Non-pigmented ciliary epithelial cell (primary cell): ENCODE results near the gene ZEB2.
A peak's percentile ranks its signal among the peaks of the same experiment; 100 is the strongest.

Experiments
- DNase-seq: peaks from one replicate; pipeline ENCODE4 v3.0.0-alpha.2; 2010; ENCODE audit warnings: low read depth

The ZEB2 gene

GRCh38 chr2:144470334-144470733 lies 49.6 kb downstream of the ZEB2 start:
- no peak for DNase-seq

GRCh38 chr2:144469798-144470197 lies 50.1 kb downstream of the ZEB2 start:
- DNase-seq, result no peak

GRCh38 chr2:144468823-144469595 lies 50.9 kb downstream of the ZEB2 start:
- DNase-seq, result no peak

GRCh38 chr2:144467502-144468137 lies 52.3 kb downstream of the ZEB2 start:
- no peak for DNase-seq

GRCh38 chr2:144466637-144467036 lies 53.3 kb downstream of the ZEB2 start:
- DNase-seq, result no peak

GRCh38 chr2:144465749-144466148 lies 54.2 kb downstream of the ZEB2 start:
- DNase-seq, result no peak

GRCh38 chr2:144464730-144465129 lies 55.2 kb downstream of the ZEB2 start:
- DNase-seq, result no peak

GRCh38 chr2:144463266-144463665 lies 56.7 kb downstream of the ZEB2 start:
- no peak for DNase-seq

GRCh38 chr2:144462266-144462665 lies 57.7 kb downstream of the ZEB2 start:
- no peak for DNase-seq

GRCh38 chr2:144461308-144461766 lies 58.6 kb downstream of the ZEB2 start:
- peak; percentile 70 for DNase-seq

GRCh38 chr2:144460727-144461307 lies 59.1 kb downstream of the ZEB2 start:
- DNase-seq, result no peak

- DNase-seq, result no peak
Measured at GRCh38 chr2:144459937-144460336, 60.0 kb downstream of the ZEB2 start.

- DNase-seq, result no peak
Measured at GRCh38 chr2:144459286-144459685, 60.6 kb downstream of the ZEB2 start.

GRCh38 chr2:144458541-144458940 lies 61.4 kb downstream of the ZEB2 start:
- no peak for DNase-seq

- DNase-seq, result peak; percentile 72
Measured at GRCh38 chr2:144456680-144457079, 63.2 kb downstream of the ZEB2 start.

GRCh38 chr2:144455987-144456386 lies 63.9 kb downstream of the ZEB2 start:
- no peak for DNase-seq

- DNase-seq, result no peak
Measured at GRCh38 chr2:144454466-144455287, 65.2 kb downstream of the ZEB2 start.

- DNase-seq, result no peak
Measured at GRCh38 chr2:144453486-144454158, 66.3 kb downstream of the ZEB2 start.

- no peak for DNase-seq
Measured at GRCh38 chr2:144452989-144453336, 67.0 kb downstream of the ZEB2 start.

- DNase-seq, result no peak
Measured at GRCh38 chr2:144452169-144452988, 67.5 kb downstream of the ZEB2 start.

- DNase-seq, result no peak
Measured at GRCh38 chr2:144451443-144451842, 68.5 kb downstream of the ZEB2 start.
